ENCODE data around the gene MAPK8IP3.

GRCh38 chr16:1776672-1776955 is 70.6 kb downstream of the MAPK8IP3 start:
- TF ChIP-seq CTCF (conservative IDR thresholded peaks at IDR 0.05; ENCODE audit: low read depth, low read length): no peak
- TF ChIP-seq EZH2phosphoT487 (IDR thresholded peaks at IDR 0.05; ENCODE audit: borderline replicate concordance, low read length): no peak
